SK-N-SH treated with all-trans-retinoic acid at 6 μM for 48 hours (cell line): ENCODE measurements around the gene SHANK3.

Experiments
- ATAC-seq: fragments of 200-7000 bp; cut with Tn5 transposase; 3 replicates; pipeline ENCODE4 v1.9.1; 2020; ENCODE audit warnings: mild to moderate bottlenecking, moderate library complexity
- BACH2 ChIP-seq: fragments of 250-450 bp; sonication (Bioruptor Pico); IDR thresholded peaks from 2 replicates; pipeline ENCODE4 v1.9.0; 2021; ENCODE audit warnings: mild to moderate bottlenecking, borderline replicate concordance
- CSRNP3 ChIP-seq: fragments of 250-450 bp; sonication (Bioruptor Pico); IDR thresholded peaks from 2 replicates; pipeline ENCODE4 v1.5.1; 2021; ENCODE audit warnings: mild to moderate bottlenecking, moderate library complexity
- ESRRG ChIP-seq: fragments of 250-450 bp; sonication (Bioruptor Pico); IDR thresholded peaks from 2 replicates; pipeline ENCODE4 v1.6.1; 2021; ENCODE audit warnings: mild to moderate bottlenecking
- ISL1 ChIP-seq: fragments of 250-450 bp; sonication (Bioruptor Pico); IDR thresholded peaks from 2 replicates; pipeline ENCODE4 v2.1.2; 2022; ENCODE audit warnings: mild to moderate bottlenecking, moderate library complexity
- POU6F1 ChIP-seq: fragments of 250-450 bp; sonication (Bioruptor Pico); IDR thresholded peaks from 2 replicates; pipeline ENCODE4 v1.8.0; 2021; ENCODE audit warnings: low read depth, mild to moderate bottlenecking, moderate library complexity, borderline replicate concordance
- PPARA ChIP-seq: fragments of 250-450 bp; sonication (Bioruptor Pico); IDR thresholded peaks from 2 replicates; pipeline ENCODE4 v1.5.0; 2020; ENCODE audit warnings: mild to moderate bottlenecking, borderline replicate concordance
- RARB ChIP-seq: fragments of 250-450 bp; sonication (Bioruptor Pico); IDR thresholded peaks from 2 replicates; pipeline ENCODE4 v1.8.0; 2021; ENCODE audit warnings: mild to moderate bottlenecking, moderate library complexity
- TCF4 ChIP-seq: fragments of 250-450 bp; sonication (Bioruptor Pico); IDR thresholded peaks from 2 replicates; pipeline ENCODE4 v1.8.0; 2021; ENCODE audit warnings: mild to moderate bottlenecking, moderate library complexity, borderline replicate concordance
- ZC3H10 ChIP-seq: fragments of 250-450 bp; sonication (Bioruptor Pico); IDR thresholded peaks from 2 replicates; pipeline ENCODE4 v1.5.1; 2021; ENCODE audit warnings: mild to moderate bottlenecking, moderate library complexity
- ZFP3 ChIP-seq: fragments of 250-450 bp; sonication (Bioruptor Pico); IDR thresholded peaks from 2 replicates; pipeline ENCODE4 v1.5.0; 2020; ENCODE audit warnings: mild to moderate bottlenecking, moderate library complexity
- ZFP30 ChIP-seq: fragments of 450-650 bp; formaldehyde crosslinking; IDR thresholded peaks from 2 replicates; pipeline ENCODE4 v1.5.0; 2022; ENCODE audit warnings: mild to moderate bottlenecking, moderate library complexity
- ZNF565 ChIP-seq: fragments of 450-650 bp; formaldehyde crosslinking; conservative IDR thresholded peaks from 2 replicates; pipeline ENCODE4 v1.5.0; 2020; ENCODE audit warnings: low read depth, mild to moderate bottlenecking, moderate library complexity
- ZNF70 ChIP-seq: fragments of 450-650 bp; formaldehyde crosslinking; IDR thresholded peaks from 2 replicates; pipeline ENCODE4 v1.5.0; 2020; ENCODE audit warnings: mild to moderate bottlenecking, moderate library complexity

The SHANK3 gene

GRCh38 chr22:50721257-50721844, 48.7 kb downstream of the SHANK3 start:
- TF ChIP-seq BACH2 (CRISPR knock-in tag) = no peak
- TF ChIP-seq ESRRG (CRISPR knock-in tag) = no peak
- ATAC-seq = no peak

GRCh38 chr22:50722048-50722701, 49.6 kb downstream of the SHANK3 start:
- no peak for ATAC-seq
- TF ChIP-seq ZNF565 (CRISPR knock-in tag) = no peak
- no peak for TF ChIP-seq ZFP3 (CRISPR knock-in tag)
- no peak for TF ChIP-seq TCF4
- TF ChIP-seq RARB (CRISPR knock-in tag) = no peak
- TF ChIP-seq ZFP30 (CRISPR knock-in tag) = no peak
- TF ChIP-seq BACH2 (CRISPR knock-in tag) = no peak
- no peak for TF ChIP-seq ISL1 (CRISPR knock-in tag)
- TF ChIP-seq ZC3H10 (CRISPR knock-in tag) = no peak
- TF ChIP-seq PPARA = no peak
- no peak for TF ChIP-seq POU6F1 (CRISPR knock-in tag)
- no peak for TF ChIP-seq CSRNP3 (CRISPR knock-in tag)
- TF ChIP-seq ZNF70 (CRISPR knock-in tag) = no peak
